AG09319 (cell line): Measurements from ENCODE around the gene MICU1.
A peak's percentile ranks its signal among the peaks of the same experiment; 100 is the strongest.

Experiments
- DNase-seq: peaks from one replicate; pipeline ENCODE4 v3.0.0-alpha.2; 2010; ENCODE audit warnings: low read depth; ENCODE audit errors: extremely low read depth
- CTCF ChIP-seq: IDR thresholded peaks from 2 replicates; pipeline ENCODE4 v1.5.1; 2011; ENCODE audit warnings: low read depth, mild to moderate bottlenecking, inconsistent platforms, low read length, moderate library complexity

MICU1 gene

GRCh38 chr10:72379062-72379461 is 246.8 kb downstream of the MICU1 start:
- TF ChIP-seq CTCF = no peak
- no peak for DNase-seq

- no peak for DNase-seq
Measured at GRCh38 chr10:72375585-72375984, 250.3 kb downstream of the MICU1 start.

GRCh38 chr10:72375173-72375572 is 250.7 kb downstream of the MICU1 start:
- no peak for DNase-seq
- no peak; the same call in 1 of the 2 replicates for TF ChIP-seq CTCF

More at GRCh38 chr10:72375585-72375984, 250.3 kb downstream of the MICU1 start:
- TF ChIP-seq CTCF = peak; percentile 10

- no peak for TF ChIP-seq CTCF
- no peak for DNase-seq
Measured at GRCh38 chr10:72370201-72370722, 255.6 kb downstream of the MICU1 start.

- TF ChIP-seq CTCF = no peak
- DNase-seq = no peak
Measured at GRCh38 chr10:72367301-72367960, 258.4 kb downstream of the MICU1 start.

GRCh38 chr10:72365106-72365895 is 260.6 kb downstream of the MICU1 start:
- DNase-seq = no peak
- TF ChIP-seq CTCF = no peak

GRCh38 chr10:72364239-72364777 is 261.6 kb downstream of the MICU1 start:
- peak; percentile 85 for DNase-seq
- TF ChIP-seq CTCF = peak; percentile 95
